Adrenal gland (tissue), 12 donors: Measurements from ENCODE around the gene ADGRL1. TPM values are rescaled to one million over a fixed set of nuclear protein-coding genes. Genes with fewer than 3 reads are reported as not detected.

Source experiments
- DNase-seq, 7 donors: peaks; one replicate each; pipeline ENCODE4 v3.0.0-alpha.2; 2019 to 2020
- H3K27ac ChIP-seq, 5 donors: fragments of 200-600 bp; sonication (generic) in 4 of 5; 1 replicate in 3 of 5; 2 replicates in 2 of 5; pipeline versions ENCODE4 v1.5.1 to v1.8.0; 2016 to 2020; ENCODE audit warnings: mild to moderate bottlenecking in 1 of 5
- H3K27me3 ChIP-seq: fragments of 200-600 bp; 2 replicates; pipeline ENCODE4 v1.8.0; 2021
- H3K36me3 ChIP-seq, 2 donors: fragments of 200-600 bp; replicated peaks in 1 of 2; 1 replicate in 1 of 2; 2 replicates in 1 of 2; pipeline versions ENCODE4 v1.5.1 to v1.8.0; 2018 to 2022
- H3K4me1 ChIP-seq, 2 donors: fragments of 200-600 bp; replicated peaks in 1 of 2; 1 replicate in 1 of 2; 2 replicates in 1 of 2; pipeline versions ENCODE4 v1.5.1 to v1.8.0; 2018 to 2021
- H3K4me3 ChIP-seq, 4 donors: fragments of 200-600 bp; sonication (generic) in 3 of 4; one replicate each; pipeline ENCODE4 v1.5.1; 2016 to 2018
- H3K9me3 ChIP-seq, 3 donors: fragments of 200-600 bp; sonication (generic) in 1 of 3; replicated peaks in 1 of 3; 1 replicate in 2 of 3; 2 replicates in 1 of 3; pipeline versions ENCODE4 v1.5.1 to v1.8.0; 2016 to 2021
- CTCF ChIP-seq, 6 experiments: fragments of 450-650 bp in 4 of 6; fragments of 200-600 bp in 2 of 6; sonication (generic) in 1 of 6; IDR thresholded peaks; 1 replicate in 5 of 6; 2 replicates in 1 of 6; pipeline versions ENCODE4 v1.5.1 to v1.8.0; 2016 to 2021; ENCODE audit warnings: antibody characterized with exemption in 6 of 6, mild to moderate bottlenecking in 2 of 6, moderate library complexity in 1 of 6
- POLR2A ChIP-seq, 2 donors: fragments of 450-650 bp; IDR thresholded peaks; one replicate each; pipeline ENCODE4 v1.6.1; 2017; ENCODE audit warnings: antibody characterized with exemption in 2 of 2, mild to moderate bottlenecking in 2 of 2, moderate library complexity in 1 of 2
- WGBS, 4 donors: extraction: QIAGEN DNeasy Blood & Tissue Kit in 2 of 4; methylation state at CpG; one replicate each; pipeline versions ENCODE4 v1.1.5 to v1.1.7; 2013 to 2017; 5-methylcytosine and 5-hydroxymethylcytosine counted together
- intact Hi-C, 2 donors: fragments of 100-400 bp; cut with DNase I; formaldehyde crosslinking; loops; one replicate each; pipeline versions ENCODE4 v1.14.1 to v1.15.0; 2022 to 2023
- polyA plus RNA-seq, 3 donors: library from polyadenylated mRNA; stranded (reverse); fragments of 200-250 nt in 2 of 3; fragments of 350-450 nt in 1 of 3; fragmentation: Illumina TruSeq in 1 of 3; extraction: RNeasy Lipid Tissue Mini Kit (QIAGEN cat#74804) in 1 of 3; gene quantifications; one replicate each; pipeline ENCODE4 v1.2.3, GENCODE V29; 2013 to 2014
- total RNA-seq, 9 donors: library from RNA; depleted of rRNA in 4 of 9; stranded (reverse); fragments of >200 nt in 4 of 9; fragments of 120-200 nt in 1 of 9; fragmentation: NEBNext Ultra II Directional in 1 of 9; extraction: Animal tissue kit (Norgen Biotek cat#: 25700) in 1 of 9; gene quantifications; one replicate each; pipeline versions ENCODE4 v1.1.0 to v1.2.4, GENCODE V29; 2013 to 2023
- donor health status: healthy with polysubstance abuse.
- donor health status: Bipolar disorder and iron deficiency.
- donor health status: DM: yes; HTN: yes; CAD: no.
- donor health status: DM: no; HTN: no; CAD: no.
- donor health status: DM: no; HTN: no; CAD: no.
- donor health status: DM: yes; HTN: yes; CAD: no.

The ADGRL1 gene
- total and polyA plus RNA-seq, 12 donors: 2.2 to 25.7 (median 13.0) TPM

- Histone ChIP-seq H3K9me3 (no peaks in the 10 kb centered on the region), H3K27ac (no peak overlapping the region), H3K4me3 (no peak overlapping the region), H3K4me1 (peaks cover 0 to 6% of the 10 kb centered on the region in 2 donors), H3K27me3 (no peaks in the 10 kb centered on the region), H3K36me3 (no peaks in the 10 kb centered on the region)
- 82 to 89% (median 83%) methylated on average over 2 to 16 of the region's 16 CpGs for WGBS, 4 donors
- intact Hi-C loops: loop anchor here in 1 of 2 donors (10.0 kb wide), 1 partner anchor 180 kb away; no protein-coding TSS in a partner anchor
- TF ChIP-seq CTCF (IDR thresholded peaks at IDR 0.05): no peak
- no peak for TF ChIP-seq POLR2A (IDR thresholded peaks at IDR 0.05)
- DNase-seq: no peak
These were observed 41.1 kb downstream of the ADGRL1 start for GRCh38 chr19:14164724-14165493.

GRCh38 chr19:14164082-14164481, 41.9 kb downstream of the ADGRL1 start:
- Histone ChIP-seq H3K9me3 (no peaks in the 10 kb centered on the region), H3K27me3 (no peaks in the 10 kb centered on the region), H3K36me3 (no peaks in the 10 kb centered on the region), H3K27ac (no peak overlapping the region), H3K4me3 (no peak overlapping the region), H3K4me1 (peaks cover 0 to 6% of the 10 kb centered on the region in 2 donors)
- TF ChIP-seq POLR2A (IDR thresholded peaks at IDR 0.05) (no peak), CTCF (IDR thresholded peaks at IDR 0.05) (no peak)
- WGBS, 4 donors: 70 to 81% (median 72%) methylated on average over 6 to 11 of the region's 11 CpGs
- intact Hi-C loops: loop anchor here in 1 of 2 donors (10.0 kb wide), 1 partner anchor 181 kb away; no protein-coding TSS in a partner anchor
- no peak for DNase-seq

GRCh38 chr19:14162871-14163297, 43.1 kb downstream of the ADGRL1 start:
- peaks cover 0 to 7% of the 10 kb centered on the region in 2 donors for H3K36me3 ChIP-seq
- WGBS, 4 donors: 93 to 97% (median 97%) methylated on average over 32 to 38 of the region's 38 CpGs

More at GRCh38 chr19:14162871-14163297, 43.1 kb downstream of the ADGRL1 start:
- TF ChIP-seq CTCF (IDR thresholded peaks at IDR 0.05) (no peak), POLR2A (IDR thresholded peaks at IDR 0.05) (no peak)
- intact Hi-C loops: loop anchor here in 1 of 2 donors (10.0 kb wide), 1 partner anchor 182 kb away; no protein-coding TSS in a partner anchor
- no peak overlapping the region for H3K27ac ChIP-seq
- DNase-seq: no peak
- no peaks in the 10 kb centered on the region for H3K27me3 ChIP-seq
- no peak overlapping the region for H3K4me3 ChIP-seq
- H3K4me1 ChIP-seq: peaks cover 0 to 6% of the 10 kb centered on the region in 2 donors
- no peaks in the 10 kb centered on the region for H3K9me3 ChIP-seq
